Muscle of leg (tissue), 11 donors: Measurements from ENCODE around the gene HLCS. TPM values are rescaled to one million over a fixed set of nuclear protein-coding genes. Genes with fewer than 3 reads are reported as not detected.
"Not testable (repeated sequence)": the region's sequence is repeated elsewhere in the genome, so short reads cannot be mapped to it uniquely, and the experiment has no call there.

ENCODE experiments used
- DNase-seq: peaks from one replicate; pipeline ENCODE4 v3.0.0; 2013
- H3K27ac ChIP-seq: one replicate; pipeline ENCODE4 v1.5.1; 2013; ENCODE audit warnings: mild to moderate bottlenecking, low read length, control low read depth
- H3K27me3 ChIP-seq: one replicate; pipeline ENCODE4 v1.6.1; 2013; ENCODE audit warnings: low read length; ENCODE audit not compliant: control insufficient read depth, insufficient read depth
- H3K36me3 ChIP-seq: one replicate; pipeline ENCODE4 v1.6.1; 2013; ENCODE audit warnings: low read length; ENCODE audit not compliant: control insufficient read depth, insufficient read depth
- H3K4me1 ChIP-seq: one replicate; pipeline ENCODE4 v1.6.1; 2013; ENCODE audit warnings: low read length; ENCODE audit not compliant: control insufficient read depth, insufficient read depth
- H3K4me3 ChIP-seq: one replicate; pipeline ENCODE4 v1.5.1; 2013; ENCODE audit warnings: low read length, control low read depth
- H3K9me3 ChIP-seq: replicated peaks from 2 replicates; pipeline ENCODE4 v1.6.1; 2013; ENCODE audit warnings: low read depth, low read length; ENCODE audit not compliant: control insufficient read depth
- WGBS: methylation state at CpG from one replicate; pipeline ENCODE4 v1.1.5; 2013; ENCODE audit warnings: missing lambda C conversion rate; ENCODE audit not compliant: insufficient coverage; 5-methylcytosine and 5-hydroxymethylcytosine counted together
- polyA plus RNA-seq, 8 donors: library from polyadenylated mRNA; unstranded; fragments of 120-200 nt; gene quantifications; one replicate each; pipeline versions ENCODE4 v1.2.1 to v1.2.3, GENCODE V29; 2013; ENCODE audit warnings: inconsistent platforms in 1 of 8, low replicate concordance in 1 of 8; ENCODE audit not compliant: insufficient read length in 8 of 8, insufficient read depth in 1 of 8
- total RNA-seq: library from RNA; stranded (reverse); fragments of 120-200 nt; gene quantifications from one replicate; pipeline ENCODE4 v1.2.4, GENCODE V29; 2013

HLCS gene
- total and polyA plus RNA-seq, 9 donors, result 8.4 to 13.4 (median 12.9) TPM

GRCh38 chr21:36999131-36999898, 32.8 kb upstream of the HLCS start:
- Histone ChIP-seq H3K36me3 (no peaks in the 10 kb centered on the region), H3K27ac (no peak overlapping the region), H3K9me3 (no peaks in the 10 kb centered on the region), H3K4me3 (no peak overlapping the region), H3K4me1 (no peaks in the 10 kb centered on the region), H3K27me3 (peaks cover 10% of the 10 kb centered on the region)
- DNase-seq, result no peak
- WGBS, result 89% methylated on average over 9 of the region's 11 CpGs

DNA sequence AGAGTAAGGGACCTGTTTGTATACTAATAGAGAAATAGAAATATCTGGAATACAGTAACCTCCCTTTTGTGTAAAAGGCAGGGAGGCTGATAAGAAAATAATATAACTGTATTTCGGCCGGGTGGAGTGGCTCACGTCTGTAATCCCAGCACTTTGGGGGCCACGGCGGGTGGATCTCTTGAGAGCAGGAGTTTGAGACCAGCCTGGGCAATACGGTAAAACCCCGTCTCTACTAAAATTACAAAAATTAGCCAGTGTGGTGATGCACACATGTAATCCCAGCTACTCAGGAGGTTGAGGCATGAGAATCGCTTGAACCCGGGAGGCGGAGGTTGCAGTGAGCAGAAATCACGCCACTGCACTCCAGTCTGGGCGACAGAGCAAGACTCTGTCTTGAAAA, 28.8 kb upstream of the HLCS start:
- WGBS, result 85% methylated on average over 6 of the region's 12 CpGs
- not testable (repeated sequence) for H3K4me1 ChIP-seq, H3K9me3 ChIP-seq, H3K36me3 ChIP-seq, H3K4me3 ChIP-seq, H3K27me3 ChIP-seq, DNase-seq, H3K27ac ChIP-seq

DNA sequence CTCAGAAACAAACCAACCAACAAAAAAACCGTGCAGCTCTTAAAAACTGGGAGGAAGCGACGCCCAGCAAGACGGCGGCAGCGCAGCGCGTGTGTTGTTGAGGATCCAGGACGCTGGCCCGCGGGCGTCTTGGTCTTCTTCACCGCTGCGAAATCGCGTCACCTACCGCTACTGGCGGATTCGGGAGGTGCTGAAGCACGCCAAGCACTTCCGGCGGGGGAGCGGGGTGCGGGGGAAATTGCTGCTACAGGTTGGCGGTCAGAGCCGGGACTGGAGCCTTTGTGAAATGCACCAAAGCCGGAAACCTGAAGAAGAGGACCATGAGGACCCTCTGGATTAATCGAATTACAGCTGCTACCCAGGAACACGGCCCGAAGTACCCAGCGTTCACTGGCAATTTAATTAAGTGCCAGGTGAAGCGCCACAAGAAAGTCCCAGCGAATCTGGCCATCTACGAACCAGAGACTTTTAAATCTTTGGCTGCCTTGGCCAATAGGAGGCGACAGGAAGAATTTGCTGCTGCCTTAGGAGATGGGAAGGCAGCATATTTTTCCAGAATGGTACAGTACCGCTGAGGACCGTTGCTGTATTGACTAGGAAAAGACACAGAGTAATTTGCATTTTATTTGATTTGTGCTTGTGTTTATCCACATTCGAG, 28.2 kb upstream of the HLCS start:
- Histone ChIP-seq H3K4me3 (no peak overlapping the region), H3K4me1 (peaks cover 8% of the 10 kb centered on the region), H3K27ac (no peak overlapping the region), H3K36me3 (no peaks in the 10 kb centered on the region), H3K27me3 (peaks cover 9% of the 10 kb centered on the region), H3K9me3 (no peaks in the 10 kb centered on the region)
- no peak for DNase-seq
- 22% methylated on average over 38 of the region's 38 CpGs for WGBS

GRCh38 chr21:36992671-36993070, 26.2 kb upstream of the HLCS start:
- WGBS, result no CpG with 5 or more reads among the region's 7 CpGs
- Histone ChIP-seq H3K9me3 (no peaks in the 10 kb centered on the region), H3K36me3 (no peaks in the 10 kb centered on the region), H3K4me3 (no peak overlapping the region), H3K27ac (no peak overlapping the region), H3K4me1 (peaks cover 14% of the 10 kb centered on the region), H3K27me3 (peaks cover 9% of the 10 kb centered on the region)
- DNase-seq, result no peak

GRCh38 chr21:36990508-36991205, 24.2 kb upstream of the HLCS start:
- no peaks in the 10 kb centered on the region for H3K36me3 ChIP-seq
- H3K4me3 ChIP-seq, result peak overlapping the region; percentile 66
- peak overlapping the region; percentile 92 for H3K27ac ChIP-seq
- DNase-seq, result no peak
- H3K4me1 ChIP-seq, result peaks cover 14% of the 10 kb centered on the region
- no peaks in the 10 kb centered on the region for H3K9me3 ChIP-seq
- 52% methylated on average over 17 of the region's 21 CpGs for WGBS
- peaks cover 9% of the 10 kb centered on the region for H3K27me3 ChIP-seq

- peak; percentile 97 for DNase-seq
- under 1% methylated on average over 97 of the region's 97 CpGs for WGBS
- Histone ChIP-seq H3K9me3 (no peaks in the 10 kb centered on the region), H3K4me1 (peaks cover 14% of the 10 kb centered on the region), H3K4me3 (peak overlapping the region; percentile 66), H3K27me3 (peaks cover 7% of the 10 kb centered on the region), H3K36me3 (no peaks in the 10 kb centered on the region), H3K27ac (peak overlapping the region; percentile 97)
Observed at GRCh38 chr21:36989699-36990507, 23.4 kb upstream of the HLCS start.

- H3K9me3 ChIP-seq, H3K36me3 ChIP-seq, H3K27me3 ChIP-seq, DNase-seq: not testable (repeated sequence)
- Histone ChIP-seq H3K4me1 (peaks cover 14% of the 10 kb centered on the region), H3K27ac (peak overlapping the region; percentile 97), H3K4me3 (peak overlapping the region; percentile 66)
- WGBS, result 40% methylated on average over 15 of the region's 22 CpGs
Observed at GRCh38 chr21:36989199-36989698, 22.8 kb upstream of the HLCS start.

DNA sequence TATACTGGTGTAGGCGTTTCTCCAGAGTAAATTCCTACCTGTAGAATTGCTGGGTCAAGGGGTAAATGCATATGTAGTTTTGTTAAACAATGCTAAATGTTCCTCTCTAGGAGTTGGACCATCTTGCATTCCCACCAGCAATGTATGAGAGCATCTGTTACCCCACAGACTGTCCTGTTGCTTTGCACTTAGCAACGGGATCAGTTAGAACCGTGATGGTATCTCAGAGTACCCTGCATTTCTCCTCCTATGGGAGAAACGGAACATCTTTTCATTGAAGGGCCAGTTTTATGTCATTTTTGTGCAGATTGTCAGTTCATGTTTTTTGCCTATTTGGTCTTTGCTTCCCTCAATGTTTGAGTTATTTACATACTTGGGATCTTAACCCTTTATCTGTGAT, 22.1 kb upstream of the HLCS start:
- DNase-seq, result no peak
- Histone ChIP-seq H3K36me3 (no peaks in the 10 kb centered on the region), H3K4me1 (peaks cover 14% of the 10 kb centered on the region), H3K4me3 (no peak overlapping the region), H3K9me3 (no peaks in the 10 kb centered on the region), H3K27ac (no peak overlapping the region), H3K27me3 (no peaks in the 10 kb centered on the region)
- no CpG with 5 or more reads among the region's 4 CpGs for WGBS

DNA sequence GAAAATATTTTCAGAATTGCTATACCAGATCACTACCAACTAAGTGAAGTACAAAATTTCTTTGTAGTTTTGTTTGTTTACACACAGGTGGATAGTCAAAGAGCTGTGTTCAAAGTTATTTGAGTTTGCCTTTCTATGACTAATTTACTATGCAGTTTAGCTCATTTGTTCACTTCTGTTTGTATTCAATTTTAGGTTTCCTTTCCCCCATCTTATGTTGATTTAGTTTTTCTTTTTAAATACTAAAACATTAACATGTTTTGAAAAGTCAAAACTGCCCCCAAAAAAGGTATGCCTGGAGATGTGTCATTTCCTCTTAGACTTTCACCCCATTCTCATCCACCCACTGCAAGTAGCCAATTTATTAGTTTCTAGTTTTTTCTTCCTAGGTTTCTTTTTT, 21.4 kb upstream of the HLCS start:
- H3K36me3 ChIP-seq, result no peaks in the 10 kb centered on the region
- H3K27me3 ChIP-seq, result no peaks in the 10 kb centered on the region
- peaks cover 14% of the 10 kb centered on the region for H3K4me1 ChIP-seq
- H3K9me3 ChIP-seq, result no peaks in the 10 kb centered on the region
- no peak overlapping the region for H3K27ac ChIP-seq
- no peak for DNase-seq
- H3K4me3 ChIP-seq, result no peak overlapping the region
